ENCODE results near the gene NRG2.

NRG2 gene

GRCh38 chr5:139821806-139822552, 221.1 kb downstream of the NRG2 start:
- in situ Hi-C loops (cut with HindIII; ENCODE audit: low sequenced_read_pairs) = no loop called here

DNA sequence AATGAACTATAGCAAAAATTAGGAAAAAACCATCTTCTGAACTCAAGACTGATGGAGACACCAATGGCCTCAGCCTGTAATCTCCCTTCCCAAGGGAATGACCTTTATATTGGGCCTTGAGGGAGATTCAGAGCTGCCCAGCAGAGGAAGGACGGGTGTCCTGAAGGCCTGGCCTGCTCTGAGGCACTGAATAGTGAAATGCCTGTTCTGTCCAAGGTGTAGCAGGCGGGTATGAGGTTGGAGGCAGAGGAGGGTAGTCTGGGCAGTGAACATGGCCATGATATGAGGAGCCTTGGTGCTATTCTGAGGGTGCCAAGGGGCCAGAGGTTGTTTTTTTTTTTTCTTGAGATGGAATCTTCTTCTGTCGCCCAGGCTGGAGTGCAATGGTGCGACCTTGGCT, 222.5 kb downstream of the NRG2 start:
- in situ Hi-C loops (cut with HindIII; ENCODE audit: low sequenced_read_pairs) = no loop called here

GRCh38 chr5:139820130-139820529, 223.0 kb downstream of the NRG2 start:
- in situ Hi-C loops (cut with HindIII; ENCODE audit: low sequenced_read_pairs) = no loop called here

GRCh38 chr5:139817970-139818369, 225.1 kb downstream of the NRG2 start:
- in situ Hi-C loops (cut with HindIII; ENCODE audit: low sequenced_read_pairs) = no loop called here

GRCh38 chr5:139817362-139817761, 225.7 kb downstream of the NRG2 start:
- in situ Hi-C loops (cut with HindIII; ENCODE audit: low sequenced_read_pairs) = no loop called here

- in situ Hi-C loops (cut with HindIII; ENCODE audit: low sequenced_read_pairs) = no loop called here
These were observed 226.5 kb downstream of the NRG2 start for GRCh38 chr5:139816566-139816965.

DNA sequence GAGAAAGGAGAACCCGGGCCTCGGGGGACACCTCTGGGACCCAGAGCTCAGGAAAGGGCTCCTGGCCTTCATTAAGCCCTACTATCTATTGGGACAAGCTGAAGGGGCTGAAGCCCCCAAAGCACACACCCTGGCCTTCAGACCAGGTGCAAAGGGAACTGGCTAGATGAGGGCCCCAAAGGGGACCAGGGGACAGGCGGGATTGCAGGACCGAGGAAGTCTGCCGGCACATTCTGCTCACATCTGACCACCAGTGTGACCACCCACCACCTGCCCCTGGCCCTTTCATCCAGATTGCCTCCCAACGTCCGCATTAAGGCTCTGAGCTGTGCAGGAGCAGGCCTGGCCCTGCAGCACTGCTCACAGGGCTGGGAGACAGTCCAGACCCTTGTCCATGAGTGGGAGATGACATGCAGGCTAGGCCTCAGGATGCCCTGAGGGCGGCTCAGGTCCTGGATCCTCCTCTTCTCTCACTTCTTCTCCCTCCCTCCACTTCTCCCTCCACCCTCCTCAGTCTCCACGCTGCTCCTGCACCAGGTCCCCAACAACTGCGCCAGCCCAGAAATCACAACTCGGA, 228.3 kb downstream of the NRG2 start:
- in situ Hi-C loops (cut with HindIII; ENCODE audit: low sequenced_read_pairs) = no loop called here

GRCh38 chr5:139814191-139814601, 228.9 kb downstream of the NRG2 start:
- in situ Hi-C loops (cut with HindIII; ENCODE audit: low sequenced_read_pairs) = no loop called here

- in situ Hi-C loops (cut with HindIII; ENCODE audit: low sequenced_read_pairs) = no loop called here
These were observed 230.0 kb downstream of the NRG2 start for GRCh38 chr5:139812836-139813805.

GRCh38 chr5:139812323-139812722, 230.8 kb downstream of the NRG2 start:
- in situ Hi-C loops (cut with HindIII; ENCODE audit: low sequenced_read_pairs) = no loop called here

GRCh38 chr5:139811274-139811607, 231.9 kb downstream of the NRG2 start:
- in situ Hi-C loops (cut with HindIII; ENCODE audit: low sequenced_read_pairs) = no loop called here

DNA sequence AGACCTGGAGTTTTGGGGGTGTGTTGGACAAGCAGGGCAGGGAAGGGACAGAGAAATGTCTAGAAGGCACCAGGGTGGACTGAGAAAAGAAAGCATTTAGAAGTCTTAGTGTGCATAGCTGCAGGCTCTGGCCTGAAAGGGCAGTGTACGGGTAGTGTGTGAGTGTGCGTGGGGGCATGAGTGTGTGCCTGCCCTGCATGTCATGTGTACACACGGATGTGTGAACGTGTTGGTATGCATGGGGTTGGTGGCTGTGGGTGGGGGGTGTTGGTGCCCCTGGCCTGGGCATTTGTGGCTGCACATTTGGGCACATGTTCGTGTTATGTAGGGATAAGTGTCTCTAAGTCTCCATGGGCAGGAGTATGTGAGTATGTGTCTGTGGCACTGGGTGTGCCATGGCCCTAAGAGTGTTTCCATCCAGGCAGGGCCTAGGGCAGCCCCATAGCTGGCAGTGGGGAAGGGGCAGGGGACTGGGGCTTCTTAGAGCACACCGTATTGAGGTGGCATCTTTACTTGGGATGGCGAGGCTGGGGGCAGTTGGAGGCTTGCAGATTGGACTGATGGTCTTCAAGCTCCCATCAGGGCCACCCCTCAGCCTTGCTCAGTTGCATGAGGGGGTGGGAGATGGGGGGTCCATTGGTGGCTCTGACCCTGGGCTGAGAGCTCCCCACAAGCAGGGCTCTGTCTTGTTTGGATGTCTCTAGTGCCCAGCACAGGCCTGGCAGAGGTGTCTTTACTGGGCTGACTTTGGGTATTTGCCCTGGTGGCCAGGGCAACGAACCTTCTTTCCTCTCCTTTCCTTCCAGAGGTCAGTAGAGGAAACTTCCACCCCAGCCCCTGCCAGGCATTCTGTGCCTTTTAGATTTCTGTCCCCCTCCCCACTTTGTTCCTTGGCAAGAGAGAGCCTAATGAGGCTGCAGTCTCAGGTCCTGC, 232.5 kb downstream of the NRG2 start:
- in situ Hi-C loops (cut with HindIII; ENCODE audit: low sequenced_read_pairs) = no loop called here

DNA sequence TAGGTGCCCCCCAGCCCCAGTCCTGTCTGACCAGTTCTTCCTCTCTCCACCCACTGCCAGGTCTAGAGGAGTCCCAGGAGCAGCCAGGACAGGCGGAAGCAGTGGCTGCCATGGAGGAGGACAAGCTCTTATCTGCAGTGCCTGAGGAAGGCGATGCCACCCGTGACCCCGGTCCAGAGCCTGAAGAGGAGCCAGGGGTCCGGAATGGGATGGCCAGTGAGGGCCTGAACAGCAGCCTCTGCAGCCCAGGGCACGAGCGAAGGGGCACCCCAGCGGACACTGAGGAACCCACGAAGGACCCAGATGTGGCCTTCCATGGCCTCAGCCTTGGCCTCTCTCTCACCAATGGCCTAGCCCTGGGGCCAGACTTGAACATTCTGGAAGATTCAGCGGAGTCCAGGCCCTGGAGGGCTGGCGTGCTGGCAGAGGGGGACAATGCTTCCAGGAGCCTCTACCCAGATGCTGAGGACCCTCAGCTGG, 233.7 kb downstream of the NRG2 start:
- in situ Hi-C loops (cut with HindIII; ENCODE audit: low sequenced_read_pairs) = no loop called here

DNA sequence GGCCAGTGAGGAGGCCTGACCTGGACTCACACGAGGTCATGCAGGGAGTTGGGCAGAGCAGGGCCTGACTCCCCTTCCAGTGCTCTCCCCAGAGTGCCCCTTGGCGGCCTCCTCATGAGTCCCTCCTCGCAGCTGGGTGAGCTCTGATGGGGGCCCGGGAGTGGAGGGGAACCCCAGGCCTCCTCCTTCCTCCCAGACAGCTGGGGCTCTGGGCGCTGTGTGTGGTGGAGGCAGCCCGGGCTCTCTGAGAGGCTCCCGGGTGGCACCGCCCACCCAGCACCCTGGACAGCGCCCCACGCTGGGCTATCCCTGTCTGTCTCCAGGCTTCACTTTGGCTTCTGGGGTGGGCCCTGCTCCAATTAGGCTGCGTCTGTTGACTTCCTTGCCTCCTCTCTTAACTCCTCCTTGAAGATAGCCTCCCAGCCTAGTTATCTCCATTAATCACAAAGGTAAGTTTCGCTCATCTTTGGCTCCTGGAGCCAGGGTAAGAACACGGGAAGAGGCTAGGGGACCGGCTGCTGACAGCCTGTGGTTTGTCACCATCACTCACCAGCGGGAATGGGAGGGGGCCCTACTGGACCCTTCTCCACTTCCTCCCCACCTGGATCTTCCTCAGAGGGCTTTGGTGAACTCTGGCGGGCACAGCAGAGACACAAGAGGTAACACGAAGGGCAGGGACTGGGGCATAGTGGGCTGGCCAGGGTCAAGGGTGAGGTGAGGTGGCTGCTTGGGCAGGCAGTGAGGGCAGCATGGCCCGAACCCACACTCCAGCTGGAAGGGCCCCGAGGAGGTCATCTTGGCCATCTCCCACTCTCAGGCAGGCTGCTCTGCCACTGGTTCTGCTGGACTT, 234.4 kb downstream of the NRG2 start:
- in situ Hi-C loops (cut with HindIII; ENCODE audit: low sequenced_read_pairs) = no loop called here

GRCh38 chr5:139807647-139808030, 235.5 kb downstream of the NRG2 start:
- in situ Hi-C loops (cut with HindIII; ENCODE audit: low sequenced_read_pairs) = no loop called here

DNA sequence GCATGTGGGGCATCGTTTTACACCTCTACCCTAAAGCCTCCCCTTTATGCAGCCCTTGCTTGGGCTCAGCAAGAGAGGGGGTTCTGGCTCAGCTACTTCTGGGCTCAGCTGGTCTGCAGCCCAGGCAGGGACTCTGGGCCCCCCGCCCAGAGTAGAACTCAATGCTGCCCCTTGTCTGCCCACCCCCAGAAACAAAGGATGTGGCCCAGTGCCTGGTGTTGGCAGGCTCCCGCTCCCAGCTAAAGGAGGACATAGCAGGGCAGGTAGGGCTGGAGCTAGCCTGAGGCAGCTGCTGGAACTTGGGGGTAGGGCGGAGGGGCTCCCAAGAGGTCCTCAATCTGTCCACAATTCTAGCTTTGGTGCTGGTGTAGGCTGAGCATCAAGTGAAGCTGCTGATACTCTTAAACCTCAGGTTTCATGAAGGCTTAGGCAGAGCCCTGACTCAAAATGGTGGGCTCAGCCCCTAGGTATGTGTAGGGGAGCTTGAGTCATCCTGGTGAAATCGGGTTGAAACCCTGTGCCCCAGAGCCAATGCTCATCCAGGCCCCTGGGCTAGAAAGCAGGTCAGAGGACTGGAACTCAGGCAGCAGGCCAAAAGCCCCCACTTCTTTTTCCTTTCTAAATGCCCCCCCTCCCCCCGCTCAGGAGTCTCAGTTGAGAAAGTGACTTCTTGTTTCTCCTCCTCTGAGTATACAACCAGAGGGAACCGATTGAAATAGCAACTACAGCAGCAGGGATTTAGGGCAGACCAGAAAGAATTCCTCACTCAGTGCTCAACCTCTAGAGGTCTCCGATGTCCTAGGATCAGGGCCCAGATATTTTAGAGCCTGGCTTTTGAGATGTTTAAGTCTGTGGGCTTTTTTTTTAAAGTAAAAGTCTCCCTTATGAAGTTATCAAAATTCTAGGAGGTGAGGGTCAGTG, 236.1 kb downstream of the NRG2 start:
- in situ Hi-C loops (cut with HindIII; ENCODE audit: low sequenced_read_pairs) = no loop called here

- in situ Hi-C loops (cut with HindIII; ENCODE audit: low sequenced_read_pairs) = no loop called here
These were observed 237.0 kb downstream of the NRG2 start for GRCh38 chr5:139806111-139806510.

DNA sequence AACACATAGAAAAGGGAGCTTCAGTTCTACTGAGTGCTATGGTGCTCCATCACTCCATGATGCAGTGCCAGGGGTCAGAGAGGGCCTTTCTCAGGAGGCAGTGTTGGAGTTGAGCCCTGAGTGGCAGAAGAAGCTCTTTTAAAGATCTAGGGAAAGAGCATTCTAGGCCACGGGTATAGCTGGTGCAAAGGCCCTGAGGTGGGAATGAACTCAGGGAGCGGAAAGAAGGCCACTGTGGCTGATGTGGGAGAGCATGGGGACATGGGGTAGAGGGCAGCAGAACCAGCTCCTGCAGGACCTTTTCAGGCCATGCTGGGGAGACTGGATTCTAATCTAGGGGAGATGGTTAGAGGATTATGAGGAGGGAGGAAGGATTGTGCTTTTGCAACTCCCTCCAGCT, 237.6 kb downstream of the NRG2 start:
- in situ Hi-C loops (cut with HindIII; ENCODE audit: low sequenced_read_pairs) = no loop called here

All from DLD1 (cell line).